ENCODE data around the gene ALDH3B1. TPM values are rescaled to one million over a fixed set of nuclear protein-coding genes. Genes with fewer than 3 reads are reported as not detected.
A peak's percentile ranks its signal among the peaks of the same experiment; 100 is the strongest.

The ALDH3B1 gene
- polyA plus RNA-seq, 1 donor: 21.1 TPM

GRCh38 chr11:68006606-68007166, 3.4 kb upstream of the ALDH3B1 start:
- Histone ChIP-seq H3K9me3 (ENCODE audit: control insufficient read depth, low read depth, low read length) (no peaks in the 10 kb centered on the region), H3K4me3 (ENCODE audit: low read length) (no peak overlapping the region), H3K4me1 (ENCODE audit: control insufficient read depth, insufficient read depth, low read length) (peaks cover 42% of the 10 kb centered on the region), H3K36me3 (ENCODE audit: control insufficient read depth, insufficient read depth, low read length) (no peaks in the 10 kb centered on the region), H3K27me3 (ENCODE audit: control insufficient read depth, insufficient read depth, low read length) (no peaks in the 10 kb centered on the region), H3K27ac (ENCODE audit: low read length) (no peak overlapping the region)
- no peak for DNase-seq
- WGBS (ENCODE audit: insufficient coverage, low lambda C conversion rate): no CpG with 5 or more reads among the region's 7 CpGs

DNA sequence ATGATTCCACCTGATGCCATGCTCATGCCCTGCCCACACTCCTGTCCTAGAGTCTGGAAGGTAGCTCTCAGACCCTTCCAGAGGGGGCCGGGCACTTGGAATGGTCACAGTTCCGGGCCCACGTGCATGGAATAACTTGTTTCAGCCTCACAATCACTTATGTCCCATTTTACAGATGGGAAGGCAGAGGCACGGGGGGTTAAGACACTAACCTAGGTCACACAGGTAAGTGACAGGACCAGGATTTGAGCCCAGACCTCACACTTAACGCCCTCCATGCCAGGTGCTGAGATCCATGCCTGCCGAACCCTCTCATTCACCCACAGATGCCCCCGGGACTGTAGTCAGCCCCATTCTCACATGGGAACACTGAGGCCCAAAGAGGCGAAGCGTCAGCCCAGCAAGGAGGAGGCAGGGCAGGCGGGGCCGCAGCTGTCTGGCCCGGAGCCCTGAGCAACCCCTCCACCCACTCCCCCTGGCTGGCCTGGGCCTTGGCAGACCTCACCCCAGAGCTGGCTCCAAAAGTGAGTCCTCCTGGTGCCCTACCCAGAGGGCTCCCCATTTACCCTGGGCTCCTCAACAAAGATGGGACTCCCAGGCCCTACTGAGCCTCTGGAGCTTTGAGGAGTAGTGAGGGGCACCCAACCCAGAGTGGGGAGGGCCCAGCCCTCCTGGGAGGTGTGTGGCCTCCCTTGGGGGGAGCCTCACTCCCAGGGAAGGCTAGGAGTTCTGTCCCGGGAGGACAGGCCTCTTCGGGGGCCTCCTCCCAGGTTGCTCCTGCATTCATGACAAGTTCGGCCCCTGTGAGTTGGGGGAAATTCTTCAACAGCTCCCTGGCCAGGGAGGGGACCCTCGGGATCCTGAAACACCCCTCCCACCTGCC, 2.4 kb upstream of the ALDH3B1 start:
- no peak overlapping the region for H3K27ac ChIP-seq (ENCODE audit: low read length)
- peaks cover 45% of the 10 kb centered on the region for H3K4me1 ChIP-seq (ENCODE audit: control insufficient read depth, insufficient read depth, low read length)
- WGBS (ENCODE audit: insufficient coverage, low lambda C conversion rate): no CpG with 5 or more reads among the region's 16 CpGs
- H3K36me3 ChIP-seq (ENCODE audit: control insufficient read depth, insufficient read depth, low read length): no peaks in the 10 kb centered on the region
- no peaks in the 10 kb centered on the region for H3K9me3 ChIP-seq (ENCODE audit: control insufficient read depth, low read depth, low read length)
- H3K27me3 ChIP-seq (ENCODE audit: control insufficient read depth, insufficient read depth, low read length): no peaks in the 10 kb centered on the region
- DNase-seq: no peak
- no peak overlapping the region for H3K4me3 ChIP-seq (ENCODE audit: low read length)

- Histone ChIP-seq H3K4me1 (ENCODE audit: control insufficient read depth, insufficient read depth, low read length) (peaks cover 45% of the 10 kb centered on the region), H3K36me3 (ENCODE audit: control insufficient read depth, insufficient read depth, low read length) (no peaks in the 10 kb centered on the region), H3K9me3 (ENCODE audit: control insufficient read depth, low read depth, low read length) (no peaks in the 10 kb centered on the region), H3K27ac (ENCODE audit: low read length) (peak overlapping the region; percentile 99), H3K27me3 (ENCODE audit: control insufficient read depth, insufficient read depth, low read length) (no peaks in the 10 kb centered on the region), H3K4me3 (ENCODE audit: low read length) (no peak overlapping the region)
- DNase-seq: no peak
- WGBS (ENCODE audit: insufficient coverage, low lambda C conversion rate): no CpG with 5 or more reads among the region's 27 CpGs
Observed at GRCh38 chr11:68008381-68009337, 1.5 kb upstream of the ALDH3B1 start.

DNA sequence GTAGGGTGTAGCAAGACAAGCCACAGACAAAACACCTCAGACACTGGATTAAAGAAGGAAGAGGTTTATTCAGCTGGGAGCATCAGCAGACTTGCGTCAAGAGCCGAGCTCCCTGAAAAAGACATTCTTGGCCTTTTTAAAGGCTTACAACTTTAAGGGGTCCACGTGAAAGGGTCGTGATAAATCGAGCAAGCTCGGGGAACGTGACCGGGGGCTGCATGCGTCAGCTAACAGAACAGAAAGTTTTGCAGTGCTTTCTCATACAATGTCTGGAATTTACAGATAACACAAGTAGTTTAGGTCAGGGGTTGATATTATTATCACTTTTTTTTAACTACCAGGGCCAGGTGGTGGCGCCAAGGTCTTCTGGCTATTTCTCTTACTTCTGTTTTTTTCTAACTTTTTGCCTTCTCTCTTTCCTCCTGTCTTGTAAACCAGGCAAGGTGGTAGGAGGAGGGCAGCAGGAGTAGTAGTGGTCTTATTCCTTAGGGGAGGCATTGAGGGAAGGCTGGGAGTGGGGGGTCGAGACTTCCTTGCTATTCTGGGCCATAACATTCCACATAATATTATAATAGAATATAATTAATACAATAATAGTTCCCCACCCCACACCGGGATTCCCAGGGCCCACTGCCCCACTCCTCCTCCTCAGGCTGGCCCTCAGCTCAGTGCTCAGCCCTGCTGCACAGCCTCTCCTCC, 587 bp upstream of the ALDH3B1 start:
- DNase-seq: peak in 1 of 2 donors; percentile 62
- no peak overlapping the region for H3K4me3 ChIP-seq (ENCODE audit: low read length)
- H3K36me3 ChIP-seq (ENCODE audit: control insufficient read depth, insufficient read depth, low read length): no peaks in the 10 kb centered on the region
- WGBS (ENCODE audit: insufficient coverage, low lambda C conversion rate): 40% methylated on average over 2 of the region's 12 CpGs
- no peaks in the 10 kb centered on the region for H3K9me3 ChIP-seq (ENCODE audit: control insufficient read depth, low read depth, low read length)
- no peaks in the 10 kb centered on the region for H3K27me3 ChIP-seq (ENCODE audit: control insufficient read depth, insufficient read depth, low read length)
- peak overlapping the region; percentile 99 for H3K27ac ChIP-seq (ENCODE audit: low read length)
- H3K4me1 ChIP-seq (ENCODE audit: control insufficient read depth, insufficient read depth, low read length): peaks cover 47% of the 10 kb centered on the region

DNA sequence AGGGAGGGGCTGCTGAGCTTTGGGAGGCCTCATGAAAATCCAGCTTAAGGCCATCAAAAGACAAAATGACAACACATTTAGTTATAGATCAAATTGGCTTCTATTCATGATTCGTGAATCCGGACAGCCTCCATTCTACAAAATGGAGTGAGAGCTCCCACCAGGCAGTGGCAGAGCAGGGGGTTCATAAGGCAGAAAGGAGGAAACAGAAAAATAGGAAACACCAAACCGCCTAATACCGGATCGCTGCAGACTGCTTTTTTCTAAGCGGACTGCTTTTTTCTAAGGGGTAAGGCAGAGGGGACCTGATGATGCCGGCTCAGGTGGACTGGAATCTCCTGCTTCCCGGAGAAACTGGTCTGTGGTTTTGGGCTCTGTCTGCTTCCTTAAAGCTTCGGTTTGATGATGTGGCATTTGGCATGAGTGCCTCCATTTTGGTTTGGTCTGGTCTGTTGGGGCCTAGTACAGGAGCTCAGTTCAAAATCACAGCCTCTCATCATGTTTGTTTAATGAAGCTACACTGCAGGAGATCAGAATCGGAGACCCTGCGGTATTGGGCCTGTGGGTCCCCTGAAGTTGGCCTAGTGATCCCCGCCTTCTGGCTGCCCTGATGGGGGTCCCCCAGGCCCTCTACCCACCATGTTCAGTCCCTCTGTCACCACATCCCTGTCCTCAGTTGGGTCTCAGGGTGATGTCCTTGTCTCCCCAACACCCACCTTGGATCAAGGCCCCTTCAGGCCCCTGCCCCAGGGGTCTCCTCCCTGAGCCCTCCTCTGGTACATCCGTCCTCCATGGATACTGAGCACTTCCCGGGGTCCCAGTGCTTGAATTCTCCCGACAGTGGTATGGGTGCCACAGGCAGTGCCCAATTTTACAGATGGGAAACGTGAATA, 1.2 kb downstream of the ALDH3B1 start:
- Histone ChIP-seq H3K27me3 (ENCODE audit: control insufficient read depth, insufficient read depth, low read length) (no peaks in the 10 kb centered on the region), H3K36me3 (ENCODE audit: control insufficient read depth, insufficient read depth, low read length) (no peaks in the 10 kb centered on the region), H3K4me3 (ENCODE audit: low read length) (peak overlapping the region; percentile 11), H3K4me1 (ENCODE audit: control insufficient read depth, insufficient read depth, low read length) (peaks cover 51% of the 10 kb centered on the region), H3K27ac (ENCODE audit: low read length) (peak overlapping the region; percentile 99), H3K9me3 (ENCODE audit: control insufficient read depth, low read depth, low read length) (no peaks in the 10 kb centered on the region)
- no peak for DNase-seq
- 100% methylated on average over 2 of the region's 16 CpGs for WGBS (ENCODE audit: insufficient coverage, low lambda C conversion rate)

GRCh38 chr11:68012044-68012842, 2.1 kb downstream of the ALDH3B1 start:
- Histone ChIP-seq H3K27ac (ENCODE audit: low read length) (no peak overlapping the region), H3K4me3 (ENCODE audit: low read length) (no peak overlapping the region), H3K36me3 (ENCODE audit: control insufficient read depth, insufficient read depth, low read length) (no peaks in the 10 kb centered on the region), H3K4me1 (ENCODE audit: control insufficient read depth, insufficient read depth, low read length) (peaks cover 60% of the 10 kb centered on the region), H3K27me3 (ENCODE audit: control insufficient read depth, insufficient read depth, low read length) (no peaks in the 10 kb centered on the region), H3K9me3 (ENCODE audit: control insufficient read depth, low read depth, low read length) (no peaks in the 10 kb centered on the region)
- WGBS (ENCODE audit: insufficient coverage, low lambda C conversion rate): no CpG with 5 or more reads among the region's 17 CpGs
- DNase-seq: no peak

DNA sequence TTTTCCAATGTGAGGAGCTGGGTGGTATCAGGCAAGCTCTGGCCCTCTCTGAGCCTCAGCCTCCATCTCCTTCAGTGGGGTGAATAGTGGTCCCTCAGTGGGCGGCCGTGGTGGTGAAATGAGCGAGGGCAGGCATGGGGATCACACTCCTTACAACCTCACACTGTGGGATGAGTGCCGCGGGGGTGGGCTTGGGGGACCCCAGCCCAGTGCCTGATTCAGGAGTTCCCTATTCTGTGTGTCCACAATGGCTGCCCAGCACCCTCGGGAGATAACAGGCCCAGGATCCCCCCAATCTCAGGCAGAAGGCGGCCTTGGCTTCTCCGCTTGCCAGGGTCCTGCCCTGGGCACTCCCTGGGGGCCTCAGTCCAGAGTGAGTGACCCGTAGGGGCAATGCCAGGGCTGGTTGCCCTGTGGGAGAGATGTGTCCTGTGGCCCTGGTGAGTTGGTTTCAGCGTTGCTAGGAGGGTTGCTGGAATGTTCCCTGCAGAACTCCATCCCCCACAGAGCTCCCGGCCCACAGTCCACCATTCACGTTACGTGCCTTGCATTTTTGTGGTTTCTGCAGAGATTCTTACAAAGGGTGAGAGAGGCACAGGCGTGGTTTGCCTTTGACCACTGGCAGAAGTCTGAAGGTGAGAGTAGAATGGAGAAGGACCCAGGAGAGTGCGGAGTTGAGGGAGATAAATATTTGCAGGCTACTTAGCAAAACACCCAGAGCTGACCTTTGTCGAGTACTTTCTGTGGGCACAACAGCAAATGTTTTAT, 2.9 kb downstream of the ALDH3B1 start:
- H3K27me3 ChIP-seq (ENCODE audit: control insufficient read depth, insufficient read depth, low read length): no peaks in the 10 kb centered on the region
- no peaks in the 10 kb centered on the region for H3K36me3 ChIP-seq (ENCODE audit: control insufficient read depth, insufficient read depth, low read length)
- H3K4me1 ChIP-seq (ENCODE audit: control insufficient read depth, insufficient read depth, low read length): peaks cover 61% of the 10 kb centered on the region
- WGBS (ENCODE audit: insufficient coverage, low lambda C conversion rate): no CpG with 5 or more reads among the region's 16 CpGs
- no peak for DNase-seq
- no peak overlapping the region for H3K4me3 ChIP-seq (ENCODE audit: low read length)
- no peaks in the 10 kb centered on the region for H3K9me3 ChIP-seq (ENCODE audit: control insufficient read depth, low read depth, low read length)
- no peak overlapping the region for H3K27ac ChIP-seq (ENCODE audit: low read length)

DNA sequence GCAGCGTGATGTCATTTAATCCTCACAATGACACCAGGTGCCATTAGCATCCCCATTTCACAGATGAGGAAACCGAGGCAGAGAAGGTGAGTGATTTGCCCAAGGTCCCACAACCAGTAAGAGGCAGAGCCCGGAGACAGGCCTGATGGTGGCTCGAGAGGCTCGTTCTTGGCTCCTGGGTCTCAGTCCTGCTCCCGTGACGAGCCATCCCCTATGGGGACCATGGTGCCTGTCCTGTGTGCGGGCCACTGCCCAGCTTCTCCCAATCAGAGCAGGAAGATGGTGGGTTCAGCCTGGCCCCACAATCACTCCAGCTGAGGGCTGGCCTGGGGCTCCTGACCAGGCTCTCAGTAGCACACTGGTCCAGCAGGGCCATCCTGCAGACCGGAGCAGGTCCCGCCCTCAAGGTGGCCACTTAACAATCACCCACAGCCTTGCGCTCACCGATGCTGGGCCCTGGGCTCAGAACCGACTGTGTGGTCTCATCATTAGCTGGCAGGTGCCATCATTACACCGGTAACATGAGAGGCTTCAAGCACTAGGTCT, 3.6 kb downstream of the ALDH3B1 start:
- H3K4me1 ChIP-seq (ENCODE audit: control insufficient read depth, insufficient read depth, low read length): peaks cover 55% of the 10 kb centered on the region
- no peaks in the 10 kb centered on the region for H3K9me3 ChIP-seq (ENCODE audit: control insufficient read depth, low read depth, low read length)
- no peaks in the 10 kb centered on the region for H3K36me3 ChIP-seq (ENCODE audit: control insufficient read depth, insufficient read depth, low read length)
- WGBS (ENCODE audit: insufficient coverage, low lambda C conversion rate): no CpG with 5 or more reads among the region's 14 CpGs
- H3K27me3 ChIP-seq (ENCODE audit: control insufficient read depth, insufficient read depth, low read length): no peaks in the 10 kb centered on the region
- no peak for DNase-seq
- H3K27ac ChIP-seq (ENCODE audit: low read length): no peak overlapping the region
- H3K4me3 ChIP-seq (ENCODE audit: low read length): no peak overlapping the region

All from large intestine (tissue), 3 donors.